Caki2 (cell line): ENCODE results near the gene NT5C1B. TPM values are rescaled to one million over a fixed set of nuclear protein-coding genes. Genes with fewer than 3 reads are reported as not detected.

Experiments
- DNase-seq: peaks from one replicate; pipeline ENCODE4 v3.0.0-alpha.2; 2015; ENCODE audit warnings: low read depth
- in situ Hi-C: cut with HindIII; loops from 2 replicates; pipeline ENCODE4 v1.10.0; 2016; ENCODE audit warnings: low sequenced_read_pairs, low pct_unique_long_range_greater_than_20kb, mixed read lengths
- total RNA-seq: library from RNA; depleted of rRNA; stranded (reverse); fragments of >200 nt; shearing (Covaris generic); gene quantifications from 2 replicates; pipeline ENCODE4 v1.2.3, GENCODE V29; 2014; ENCODE audit warnings: low replicate concordance

Gene NT5C1B
- total RNA-seq, 1 experiment from 2014 or later: not detected

DNA sequence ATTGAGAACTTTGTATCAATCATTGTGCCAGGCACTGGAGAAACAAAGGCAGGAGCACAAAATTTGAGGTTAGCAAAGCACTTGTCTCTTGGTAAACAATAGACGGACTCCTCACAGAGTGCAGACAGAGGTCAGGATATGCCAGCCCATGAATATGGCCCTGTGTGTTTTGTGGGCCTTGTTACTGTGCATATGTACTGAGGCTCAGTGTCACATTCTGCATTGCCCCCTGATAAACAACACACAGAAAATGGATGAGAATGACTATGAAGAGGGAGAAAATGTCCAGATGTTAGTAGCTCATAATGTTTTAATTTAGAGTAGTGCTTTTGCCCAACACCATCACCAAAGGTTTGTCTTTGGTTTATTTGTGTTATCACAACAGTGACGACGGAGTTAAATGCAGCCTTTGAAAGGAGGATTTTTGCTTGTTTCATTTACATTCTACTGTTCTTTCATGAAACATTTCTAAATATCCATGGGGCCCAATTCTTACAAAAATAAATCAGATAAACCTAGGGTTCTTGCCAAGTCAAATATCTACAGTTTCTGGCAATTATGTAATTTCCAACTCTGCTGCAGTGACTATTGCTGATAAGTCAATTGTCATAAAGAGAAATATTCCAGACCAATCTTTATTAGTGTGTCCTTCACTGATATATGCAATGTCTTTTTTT is 14.6 kb upstream of the NT5C1B start:
- in situ Hi-C loops: no loop called here
- no peak for DNase-seq

DNA sequence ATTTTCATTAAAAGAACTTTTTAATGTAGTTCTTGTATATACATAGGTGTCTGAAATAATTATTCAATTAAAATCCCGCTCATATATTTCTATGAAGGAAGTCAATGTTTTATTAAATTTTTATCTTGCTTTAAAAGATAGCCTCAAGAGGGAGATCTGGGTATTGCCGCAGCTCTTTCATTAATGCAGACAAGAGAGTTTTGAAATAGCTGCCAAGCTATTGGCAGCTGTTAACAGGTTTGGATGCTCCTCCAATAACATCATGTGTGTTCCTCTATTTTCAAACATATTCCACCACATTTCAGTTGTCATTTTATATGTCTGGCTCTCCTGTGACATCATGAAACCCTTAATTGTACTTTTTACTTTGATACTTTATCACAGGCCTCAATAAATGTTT is 12.9 kb upstream of the NT5C1B start:
- in situ Hi-C loops: no loop called here
- DNase-seq: no peak

DNA sequence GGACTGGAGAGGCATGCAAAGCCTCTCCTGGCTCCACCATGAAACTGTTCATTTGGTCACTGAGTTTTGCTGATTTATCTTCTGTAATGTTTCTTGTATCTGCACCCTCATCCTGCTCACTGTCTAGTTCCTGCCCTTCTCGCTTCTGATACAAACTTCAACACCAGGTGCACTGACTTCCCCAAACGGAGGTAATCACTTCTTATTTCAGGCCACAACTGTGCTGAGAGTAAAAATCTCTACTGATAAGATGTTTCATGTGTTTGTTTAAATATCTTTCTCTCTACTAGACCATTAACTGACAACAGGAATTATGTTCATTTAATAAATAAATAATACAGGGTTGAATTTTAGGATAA is 10.9 kb upstream of the NT5C1B start:
- in situ Hi-C loops: no loop called here
- DNase-seq: no peak

DNA sequence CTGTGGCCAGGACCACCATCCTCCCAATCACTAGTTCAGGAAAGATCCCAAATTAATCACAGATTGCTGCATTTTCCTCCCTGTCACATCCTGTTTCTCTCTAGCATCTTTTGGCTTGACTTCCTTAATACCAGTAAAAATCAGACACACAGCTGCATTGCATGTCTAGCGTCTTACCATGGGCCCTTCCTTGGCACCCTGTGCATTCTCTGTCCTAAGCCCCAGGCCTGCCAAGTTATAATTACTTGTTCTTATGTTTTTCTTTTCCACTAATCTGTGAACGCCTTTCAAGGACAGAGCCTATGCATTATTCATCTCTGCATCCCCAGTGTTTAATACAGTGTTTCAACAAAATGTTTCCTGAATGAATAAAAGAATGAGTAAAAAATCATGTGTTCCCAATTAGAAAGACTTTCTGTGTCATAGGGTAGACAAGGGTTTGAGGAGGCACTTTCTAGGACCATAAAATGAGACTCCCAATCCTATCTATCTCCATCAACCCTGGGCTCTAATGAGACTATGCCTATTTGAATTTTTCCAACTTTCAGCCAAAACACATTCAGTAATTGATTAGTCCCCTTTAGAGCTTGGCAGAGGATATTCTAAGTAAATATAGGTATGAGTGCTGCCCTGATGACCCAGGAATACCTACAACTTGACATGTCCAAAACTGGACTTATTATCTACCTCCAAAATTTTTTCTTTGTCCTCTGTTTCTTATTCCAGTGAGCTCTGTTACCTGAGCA is 10.3 kb upstream of the NT5C1B start:
- no peak for DNase-seq
- in situ Hi-C loops: no loop called here

DNA sequence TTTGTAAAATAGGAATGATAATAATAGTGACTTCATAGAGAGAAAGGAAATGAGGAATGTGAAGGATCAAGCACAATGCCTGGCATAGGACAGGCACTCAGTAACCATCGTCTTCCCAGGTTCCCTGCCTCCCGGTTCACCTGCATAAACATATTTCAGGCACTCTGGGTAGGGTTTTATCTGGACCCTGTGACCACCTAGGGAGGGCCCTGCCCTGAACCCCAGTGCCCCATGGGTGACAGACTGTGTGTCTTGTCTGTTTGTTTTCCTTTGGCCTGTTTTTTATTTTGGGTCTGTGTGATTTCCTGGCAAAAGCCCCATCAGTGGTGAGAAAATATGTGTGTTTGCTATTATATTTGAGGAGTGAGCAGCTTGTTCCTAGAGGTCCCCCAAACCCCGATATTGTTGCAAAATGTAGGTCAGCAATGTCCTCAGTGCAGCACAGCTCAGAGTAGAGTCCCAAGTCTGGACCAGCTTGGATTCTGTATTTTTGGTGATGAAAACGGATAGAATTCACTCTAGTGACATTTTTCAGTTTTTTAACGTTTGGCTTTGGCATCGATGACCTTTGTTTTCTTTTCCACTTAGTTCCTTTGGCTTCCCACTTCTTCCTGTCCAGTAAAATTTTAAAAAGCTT is 9.6 kb upstream of the NT5C1B start:
- DNase-seq: no peak
- in situ Hi-C loops: no loop called here

DNA sequence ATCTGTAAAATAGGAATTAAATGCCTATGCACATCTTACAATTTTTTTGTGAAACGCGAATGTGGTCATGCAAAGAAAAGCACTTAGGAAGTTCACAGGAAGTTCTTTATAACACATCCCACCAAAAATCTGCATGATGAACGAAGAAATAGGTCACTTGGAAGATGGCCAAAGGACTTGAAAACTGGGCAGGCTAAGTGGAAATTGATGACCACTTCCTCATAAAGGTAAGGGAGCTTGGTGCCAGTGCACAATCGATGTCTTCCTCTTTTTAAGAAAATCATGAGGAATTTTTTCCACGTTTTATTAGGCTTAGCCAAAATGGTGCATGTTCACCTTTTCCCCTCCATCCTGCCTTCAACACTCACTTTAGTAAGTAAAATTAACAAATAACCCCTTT is 8.2 kb upstream of the NT5C1B start:
- in situ Hi-C loops: no loop called here
- no peak for DNase-seq

DNA sequence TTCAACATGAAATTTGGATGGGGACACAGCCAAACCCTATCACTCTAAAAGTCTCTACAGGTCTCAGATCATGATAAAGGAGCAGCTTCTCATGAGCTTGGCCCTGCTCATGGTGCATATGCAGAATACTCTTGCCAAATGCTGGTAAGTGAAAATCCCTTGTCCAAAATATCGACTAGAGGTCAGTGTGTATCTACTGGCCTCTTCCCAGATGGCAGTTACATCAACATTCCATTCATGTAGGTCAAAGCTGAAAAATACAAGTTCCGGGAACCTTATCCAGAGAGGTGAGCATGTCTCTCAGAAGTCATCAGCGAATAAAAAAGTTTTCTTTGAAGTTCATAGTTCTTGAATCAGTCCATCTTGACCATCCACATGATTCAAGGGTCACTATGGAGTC is 7.6 kb upstream of the NT5C1B start:
- in situ Hi-C loops: no loop called here
- DNase-seq: no peak

DNA sequence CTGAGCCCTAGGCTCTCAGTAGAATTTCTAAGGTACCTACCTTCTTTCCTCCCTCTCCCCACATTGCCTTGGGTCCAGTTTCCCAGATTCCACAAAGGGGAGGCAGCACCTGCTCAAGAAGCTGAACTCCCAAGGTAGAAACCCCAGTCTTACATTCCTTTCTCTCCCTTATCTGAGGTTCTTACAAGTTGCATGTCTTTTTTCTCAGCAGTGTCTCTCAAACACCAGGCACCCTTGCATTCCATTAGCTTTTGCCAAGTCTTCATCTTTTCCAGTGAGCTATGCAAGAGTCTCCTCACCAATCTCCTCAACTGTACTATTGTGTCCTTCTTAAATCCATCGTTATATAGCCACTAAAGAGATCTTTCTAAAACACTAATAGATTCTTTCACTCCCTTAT is 4.1 kb upstream of the NT5C1B start:
- in situ Hi-C loops: no loop called here
- DNase-seq: no peak

DNA sequence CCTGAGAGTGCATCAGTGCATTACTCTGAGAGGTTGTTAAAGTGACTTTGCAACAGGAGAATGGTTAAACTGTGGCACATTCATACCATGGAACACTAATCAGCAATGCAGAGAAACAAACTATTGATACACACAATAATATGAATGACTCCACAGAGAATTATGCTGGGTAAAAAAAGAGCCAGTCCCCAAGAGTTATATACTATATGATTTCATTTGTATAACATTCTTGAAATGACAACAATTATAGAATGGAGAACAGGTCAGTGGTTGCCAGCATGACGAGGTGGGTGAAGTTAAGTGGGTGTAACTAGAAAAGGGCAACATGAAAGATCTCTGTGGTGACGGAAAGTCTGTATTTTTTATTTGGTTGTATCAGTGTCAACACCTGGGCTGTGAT is 3.0 kb upstream of the NT5C1B start:
- in situ Hi-C loops: no loop called here
- DNase-seq: no peak

DNA sequence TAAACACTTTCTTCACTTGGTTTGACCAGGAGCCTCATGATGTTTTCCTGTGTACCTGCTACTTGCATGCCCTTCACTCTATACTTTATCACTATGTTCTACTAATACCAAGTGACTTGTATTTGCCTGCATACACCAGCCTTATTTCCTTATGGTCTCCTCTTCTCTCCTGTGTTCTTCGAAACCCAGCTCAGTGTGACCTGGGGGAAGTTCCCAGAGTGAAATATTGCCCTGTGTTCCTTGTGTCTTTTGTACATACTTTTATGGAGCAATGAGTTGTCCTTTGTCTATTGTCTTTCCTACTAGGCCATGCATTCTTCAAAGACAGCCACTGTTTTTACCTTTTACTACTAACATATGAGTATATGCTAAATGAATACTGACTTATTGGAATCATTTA is 567 bp downstream of the NT5C1B start:
- DNase-seq: no peak
- in situ Hi-C loops: no loop called here

DNA sequence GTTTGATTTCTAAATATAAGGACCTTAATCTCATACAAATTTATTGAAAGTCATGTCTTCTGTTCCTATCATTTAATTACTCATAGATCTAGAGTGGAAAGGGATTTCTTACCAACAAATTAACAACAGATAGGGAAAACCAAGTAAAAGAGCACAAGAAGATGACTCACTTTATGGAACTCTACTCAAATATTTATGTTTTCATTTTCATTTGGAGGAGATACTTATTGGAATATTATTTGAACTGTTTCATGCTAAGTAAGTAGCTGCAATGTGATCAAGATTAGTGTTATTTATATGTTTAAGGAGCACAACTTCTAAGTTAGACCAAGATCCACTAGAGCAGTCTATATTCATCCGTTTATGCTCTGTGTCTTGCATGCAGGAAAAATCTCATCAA is 1.3 kb downstream of the NT5C1B start:
- no peak for DNase-seq
- in situ Hi-C loops: no loop called here

DNA sequence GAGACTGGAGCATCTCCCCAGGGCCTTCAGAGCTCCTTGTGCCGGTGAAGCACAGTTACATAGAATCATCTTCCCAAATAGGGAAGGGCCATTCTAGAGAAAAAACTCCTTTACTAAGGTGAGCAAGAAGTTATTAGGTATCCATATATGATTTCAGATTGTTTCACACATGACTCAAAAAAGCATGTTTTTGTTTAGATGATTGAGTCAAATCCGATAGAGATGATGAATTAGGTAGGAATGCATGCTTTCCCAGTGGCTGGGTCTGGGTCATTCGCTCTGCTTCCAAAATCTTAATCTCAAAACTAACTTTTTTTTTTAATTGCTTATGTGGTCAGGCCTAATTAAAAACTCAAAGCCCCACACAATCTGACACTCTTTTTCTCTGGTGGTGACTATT is 3.8 kb downstream of the NT5C1B start:
- no peak for DNase-seq
- in situ Hi-C loops: no loop called here

DNA sequence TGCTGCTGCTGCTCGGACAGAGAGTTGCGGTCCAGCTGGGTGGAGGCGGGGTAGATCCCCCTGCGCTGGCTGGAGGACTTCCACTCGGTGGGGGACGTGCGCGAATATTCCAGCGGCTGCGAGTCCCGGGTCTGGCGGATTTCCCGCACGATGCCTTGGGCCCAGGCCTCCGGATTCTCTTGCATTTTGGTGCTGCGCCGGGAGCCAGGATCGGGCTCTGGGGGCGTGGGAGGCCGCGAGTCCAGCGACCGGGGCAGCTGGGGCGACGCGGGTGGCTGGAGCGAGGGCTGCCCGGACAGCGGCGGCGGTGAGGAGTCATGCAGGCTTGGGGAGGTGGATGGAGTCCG is 4.8 kb downstream of the NT5C1B start:
- in situ Hi-C loops: no loop called here
- DNase-seq: no peak

DNA sequence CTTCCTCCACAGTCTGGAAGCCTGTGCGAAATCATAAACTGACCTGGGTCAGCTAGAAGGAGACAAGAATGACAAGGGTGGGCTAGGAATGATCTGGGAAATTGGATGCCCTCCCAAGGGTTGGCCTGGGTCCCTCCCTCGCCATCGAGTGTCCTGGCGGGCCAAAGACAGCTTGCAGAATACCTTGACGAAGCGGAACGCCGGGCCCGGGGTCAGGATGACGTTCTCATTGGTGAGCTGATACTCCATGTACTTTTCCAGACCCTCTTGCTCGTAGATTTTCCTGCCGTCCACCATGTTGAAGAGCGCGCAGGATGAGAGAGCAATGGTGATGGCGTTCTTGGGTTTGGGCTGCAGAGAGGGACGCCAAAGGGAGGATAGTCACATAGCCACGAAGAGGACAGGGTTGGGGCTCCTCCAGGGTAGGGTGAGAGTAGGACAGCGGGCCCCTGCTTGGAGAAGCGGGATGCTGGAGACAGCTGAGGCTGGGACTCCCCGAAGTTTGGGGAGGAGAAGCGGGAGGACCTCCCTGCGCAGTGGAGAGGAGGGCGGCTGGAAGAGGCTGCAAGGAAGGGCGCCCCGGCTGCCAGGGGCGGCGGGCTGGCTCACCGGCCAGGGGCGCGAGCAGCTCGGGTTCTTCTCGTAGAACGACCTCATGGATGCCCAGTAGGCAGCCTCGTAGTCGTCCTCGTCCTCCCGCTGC is 5.3 kb downstream of the NT5C1B start:
- in situ Hi-C loops: no loop called here
- no peak for DNase-seq

DNA sequence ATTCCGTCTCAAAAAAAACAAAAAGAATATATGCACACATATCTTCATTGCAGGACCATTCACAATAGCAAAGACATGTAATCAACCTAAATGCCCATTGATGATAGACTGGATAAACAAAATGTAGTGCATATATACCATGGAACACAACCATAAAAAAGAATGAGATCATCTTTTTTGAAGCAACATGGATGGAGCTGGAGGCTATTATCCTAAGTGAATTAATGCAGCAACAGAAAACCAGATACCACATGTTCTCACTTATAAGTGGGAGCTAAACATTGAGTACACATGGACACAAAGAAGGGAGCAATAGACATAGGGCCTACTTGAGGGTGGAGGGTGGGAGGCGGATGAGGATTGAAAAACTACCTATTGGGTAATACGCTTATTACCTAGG is 8.8 kb downstream of the NT5C1B start:
- no peak for DNase-seq
- in situ Hi-C loops: no loop called here

DNA sequence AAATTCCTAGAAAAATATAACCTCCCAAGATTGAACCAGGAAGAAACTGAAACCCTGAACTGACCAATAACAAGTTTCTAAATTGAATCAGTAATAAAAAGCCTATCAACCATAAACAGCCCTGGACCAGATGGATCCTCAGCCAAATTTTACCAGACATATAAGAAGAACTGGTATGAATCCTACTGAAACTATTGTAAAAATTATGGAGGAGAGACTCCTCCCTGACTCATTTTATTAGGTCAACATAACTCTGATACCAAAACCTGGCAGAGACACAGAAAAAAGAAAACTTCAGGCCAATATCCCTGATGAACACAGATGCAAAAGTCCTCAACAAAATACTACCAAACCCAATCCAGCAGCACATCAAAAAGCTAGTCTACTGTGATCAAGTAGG is 11.3 kb downstream of the NT5C1B start:
- no peak for DNase-seq
- in situ Hi-C loops: no loop called here

DNA sequence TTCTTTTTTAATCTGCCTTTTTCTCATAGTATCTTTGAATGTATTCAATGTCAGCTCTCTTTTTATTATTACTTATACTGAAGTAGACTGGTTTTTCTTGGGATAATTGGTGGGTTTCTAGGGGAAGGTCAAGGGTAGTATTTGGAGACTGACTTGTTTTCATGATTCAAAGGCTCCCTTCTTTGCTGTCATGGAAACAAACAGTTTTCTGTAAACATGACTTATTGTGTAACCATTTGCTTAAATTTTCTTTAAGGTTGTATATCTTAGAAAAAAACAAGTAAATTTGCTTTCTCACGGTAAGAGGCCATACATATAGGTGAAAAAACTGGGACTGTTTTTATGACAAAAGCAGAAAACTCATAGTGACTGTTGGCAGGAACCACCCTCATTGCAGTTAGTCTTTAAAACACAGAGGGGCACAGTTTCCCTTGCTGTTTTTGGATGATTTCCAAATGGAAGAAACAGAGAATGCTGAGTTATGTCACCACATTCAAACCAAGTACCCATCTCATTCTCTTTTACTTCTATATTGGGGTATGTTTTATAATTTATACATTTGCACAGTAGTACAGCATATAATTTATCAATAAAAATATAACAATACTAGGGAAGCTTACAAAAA is 23.1 kb downstream of the NT5C1B start:
- DNase-seq: no peak
- in situ Hi-C loops: no loop called here

DNA sequence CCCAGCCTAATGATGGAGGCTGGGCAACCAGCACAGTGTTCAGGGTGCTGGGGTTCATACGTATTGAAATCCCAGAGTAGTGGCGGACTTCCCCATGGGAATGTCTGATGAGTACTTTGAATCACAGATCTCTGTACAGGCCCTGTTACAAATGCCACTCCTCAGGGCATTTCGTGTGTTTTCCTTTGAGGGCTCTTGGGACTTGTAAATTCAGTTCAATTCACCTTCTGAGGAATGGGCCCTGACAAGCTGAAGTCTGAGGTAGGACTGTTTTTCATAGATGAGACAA is 28.6 kb downstream of the NT5C1B start:
- no peak for DNase-seq
- in situ Hi-C loops: no loop called here
